ENCODE measurements around the gene CLCN7.

CLCN7 gene

GRCh38 chr16:1458977-1459341, 15.9 kb downstream of the CLCN7 start:
- DNase-seq, result no peak

- DNase-seq, result no peak
Measured at GRCh38 chr16:1458336-1458976, 16.4 kb downstream of the CLCN7 start.

- no peak for DNase-seq
Measured at GRCh38 chr16:1457489-1458245, 17.2 kb downstream of the CLCN7 start.

GRCh38 chr16:1456951-1457350, 17.9 kb downstream of the CLCN7 start:
- DNase-seq, result no peak

GRCh38 chr16:1455190-1456171, 19.3 kb downstream of the CLCN7 start:
- DNase-seq, result no peak

- no peak for DNase-seq
Measured at GRCh38 chr16:1454561-1454960, 20.3 kb downstream of the CLCN7 start.

GRCh38 chr16:1453316-1453715, 21.5 kb downstream of the CLCN7 start:
- DNase-seq, result no peak

GRCh38 chr16:1452530-1452929, 22.3 kb downstream of the CLCN7 start:
- DNase-seq, result no peak

GRCh38 chr16:1451702-1452392, 23.0 kb downstream of the CLCN7 start:
- DNase-seq, result no peak

GRCh38 chr16:1450841-1451240, 24.0 kb downstream of the CLCN7 start:
- DNase-seq, result no peak

GRCh38 chr16:1450218-1450617, 24.6 kb downstream of the CLCN7 start:
- no peak for DNase-seq

GRCh38 chr16:1449201-1449788, 25.5 kb downstream of the CLCN7 start:
- DNase-seq, result no peak

GRCh38 chr16:1448536-1449116, 26.2 kb downstream of the CLCN7 start:
- DNase-seq, result no peak

GRCh38 chr16:1447965-1448364, 26.9 kb downstream of the CLCN7 start:
- no peak for DNase-seq

- no peak for DNase-seq
Measured at GRCh38 chr16:1446296-1447080, 28.3 kb downstream of the CLCN7 start.

- no peak for DNase-seq
Measured at GRCh38 chr16:1445518-1446203, 29.2 kb downstream of the CLCN7 start.

- no peak for DNase-seq
Measured at GRCh38 chr16:1444730-1445517, 29.9 kb downstream of the CLCN7 start.

GRCh38 chr16:1443980-1444729, 30.7 kb downstream of the CLCN7 start, which contains the start of gene CCDC154:
Gene CCDC154 (minus strand): TSS chr16:1444556. CDS start chr16:1444322, 234 bp downstream.
- no peak for DNase-seq

Measured in central memory CD4-positive, alpha-beta T cell (primary cell).